ENCODE results near the gene AXL.

GRCh38 chr19:41303954-41304353 lies 84.9 kb downstream of the AXL start:
- TF ChIP-seq CTCF (IDR thresholded peaks at IDR 0.05 in 2 of 3, conservative IDR thresholded peaks at IDR 0.05 in 1 of 3; ENCODE audit: insufficient read depth in 2 of 3, low read depth in 1 of 3, low read length in 3 of 3), result no peak
- no peak for TF ChIP-seq ETS1 (conservative IDR thresholded peaks at IDR 0.05; ENCODE audit: control insufficient read depth, low read depth, low read length)
- TF ChIP-seq SUPT5H (IDR thresholded peaks at IDR 0.05), result no peak
- TF ChIP-seq JUN (IDR thresholded peaks at IDR 0.05; ENCODE audit: borderline replicate concordance, low read depth, low read length), result no peak
- no peak for TF ChIP-seq JUN (CRISPR knock-in tag; IDR thresholded peaks at IDR 0.05; ENCODE audit: borderline replicate concordance)
- TF ChIP-seq KLF13 (tag; IDR thresholded peaks at IDR 0.05; ENCODE audit: borderline replicate concordance, low read depth), result no peak
- TF ChIP-seq ZNF778 (CRISPR knock-in tag; IDR thresholded peaks at IDR 0.05), result no peak
- no peak for TF ChIP-seq ZNF224 (CRISPR knock-in tag; IDR thresholded peaks at IDR 0.05)
